ENCODE results near the gene DIP2B.

DIP2B gene

DNA sequence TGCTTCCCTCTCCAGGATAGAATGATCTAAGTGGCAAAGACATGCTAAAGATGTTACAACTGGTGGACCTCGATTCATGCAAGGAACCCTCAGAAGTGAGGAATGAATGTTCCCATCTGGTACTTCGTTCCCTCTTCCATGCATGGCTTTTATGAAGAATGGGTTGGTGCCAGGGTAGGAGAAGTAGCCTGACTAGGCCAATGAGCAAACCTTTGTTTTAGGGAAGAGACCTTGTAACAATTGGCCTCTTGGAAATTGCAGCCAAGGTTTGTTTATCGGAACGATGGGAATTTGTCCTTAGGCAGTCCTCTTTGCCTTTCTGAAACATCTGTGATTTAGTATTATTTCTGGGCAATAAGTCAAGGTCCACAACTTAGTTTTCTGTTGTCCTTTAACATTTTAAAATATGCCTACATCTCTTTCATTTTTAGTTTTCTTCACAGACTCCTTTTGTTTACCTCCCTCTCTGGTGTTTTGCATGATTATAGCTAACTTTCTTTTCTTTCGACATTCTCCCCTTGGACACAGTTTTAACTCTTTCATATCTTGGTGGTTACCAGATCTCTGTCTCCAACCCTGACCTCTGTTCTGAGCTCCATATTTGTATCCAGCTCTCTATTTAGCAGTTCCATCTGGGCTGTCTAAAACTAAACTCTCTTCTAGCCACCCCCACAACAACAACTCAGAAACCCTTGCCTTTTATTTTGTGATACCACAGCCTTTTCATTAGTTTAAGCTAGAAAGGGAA lies 70.0 kb downstream of the DIP2B start:
- DNase-seq (ENCODE audit: low spot score): peak; percentile 55

GRCh38 chr12:50579757-50580267 lies 75.0 kb downstream of the DIP2B start:
- DNase-seq (ENCODE audit: low spot score): no peak

DNA sequence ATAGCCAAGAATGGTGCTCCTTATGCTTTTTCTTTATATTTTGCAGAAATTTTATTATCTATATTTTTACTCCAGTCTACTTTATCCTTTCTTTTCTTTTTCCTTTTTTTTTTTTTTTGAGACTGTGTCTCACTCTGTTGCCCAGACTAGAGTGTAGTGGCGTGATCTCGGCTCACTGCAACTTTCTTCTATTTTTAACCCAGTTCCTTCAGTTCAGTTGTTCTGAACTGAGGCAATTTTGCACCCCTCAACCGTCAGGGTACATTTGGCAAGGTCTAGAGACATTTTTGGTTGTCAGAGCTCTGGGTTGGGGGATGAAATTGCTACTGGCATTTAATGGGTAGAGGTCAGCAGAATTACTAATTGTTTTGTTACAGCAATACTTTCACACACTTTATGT lies 75.7 kb downstream of the DIP2B start:
- no peak for DNase-seq (ENCODE audit: low spot score)

GRCh38 chr12:50581226-50582184 lies 76.7 kb downstream of the DIP2B start:
- no peak for DNase-seq (ENCODE audit: low spot score)

DNA sequence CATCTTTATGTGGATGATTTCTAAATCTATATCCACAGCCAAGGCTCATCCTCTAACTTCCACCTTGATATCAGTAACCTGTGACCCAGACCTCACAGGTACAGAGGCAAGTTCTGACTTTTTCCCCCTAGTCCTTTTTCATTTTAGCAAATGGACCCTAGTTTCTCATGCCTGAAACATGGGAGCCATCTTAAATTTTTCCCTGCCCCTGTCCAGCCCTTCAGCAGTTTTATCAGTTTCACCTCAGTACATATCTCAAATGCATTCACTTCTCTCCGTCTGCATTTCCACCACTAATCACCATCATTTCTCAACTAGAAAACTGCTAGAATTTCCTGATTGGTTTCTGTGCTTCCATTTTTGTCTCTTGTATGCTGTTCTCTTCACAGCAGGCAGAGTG lies 79.3 kb downstream of the DIP2B start:
- no peak for DNase-seq (ENCODE audit: low spot score)

- DNase-seq (ENCODE audit: low spot score): no peak
Observed at GRCh38 chr12:50589650-50590435, 85.1 kb downstream of the DIP2B start.

DNA sequence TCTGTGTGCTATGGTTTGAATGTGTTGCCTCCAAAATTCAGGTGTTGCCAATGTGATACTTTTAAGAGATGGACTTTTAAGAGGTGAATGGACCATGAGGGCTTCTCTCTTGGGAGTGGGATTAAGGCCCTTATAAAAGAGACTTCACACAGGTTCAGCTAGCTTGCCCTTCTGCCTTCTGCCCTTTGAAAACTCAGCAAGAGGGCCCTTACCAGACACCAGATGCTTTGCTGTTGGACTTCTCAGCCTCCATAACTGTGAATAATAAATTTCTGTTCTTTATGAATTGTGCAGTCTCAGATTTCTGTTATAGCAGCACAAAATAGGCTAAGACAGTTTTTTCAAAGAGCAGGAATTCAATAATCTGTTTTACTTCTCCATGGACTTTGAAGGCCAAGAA lies 86.1 kb downstream of the DIP2B start:
- no peak for DNase-seq (ENCODE audit: low spot score)

DNA sequence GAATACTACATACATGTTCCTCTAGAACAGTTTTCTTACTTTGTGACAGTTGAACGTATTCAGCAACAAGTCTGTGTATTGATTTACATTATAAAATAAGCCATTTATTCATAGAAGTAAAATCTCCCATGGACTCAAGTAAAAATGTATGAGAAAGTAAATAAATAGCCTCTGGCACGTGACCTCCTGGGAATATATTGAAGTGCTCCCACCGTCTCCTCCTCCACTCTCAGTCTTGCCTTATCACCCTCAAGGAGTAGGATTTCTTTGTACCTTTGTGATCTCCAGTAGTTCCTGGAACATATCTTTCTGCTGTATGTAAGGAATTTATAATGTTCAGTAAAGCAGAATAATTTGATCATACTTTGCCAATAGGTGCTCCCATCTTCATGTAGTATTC lies 90.9 kb downstream of the DIP2B start:
- no peak for DNase-seq (ENCODE audit: low spot score)

DNA sequence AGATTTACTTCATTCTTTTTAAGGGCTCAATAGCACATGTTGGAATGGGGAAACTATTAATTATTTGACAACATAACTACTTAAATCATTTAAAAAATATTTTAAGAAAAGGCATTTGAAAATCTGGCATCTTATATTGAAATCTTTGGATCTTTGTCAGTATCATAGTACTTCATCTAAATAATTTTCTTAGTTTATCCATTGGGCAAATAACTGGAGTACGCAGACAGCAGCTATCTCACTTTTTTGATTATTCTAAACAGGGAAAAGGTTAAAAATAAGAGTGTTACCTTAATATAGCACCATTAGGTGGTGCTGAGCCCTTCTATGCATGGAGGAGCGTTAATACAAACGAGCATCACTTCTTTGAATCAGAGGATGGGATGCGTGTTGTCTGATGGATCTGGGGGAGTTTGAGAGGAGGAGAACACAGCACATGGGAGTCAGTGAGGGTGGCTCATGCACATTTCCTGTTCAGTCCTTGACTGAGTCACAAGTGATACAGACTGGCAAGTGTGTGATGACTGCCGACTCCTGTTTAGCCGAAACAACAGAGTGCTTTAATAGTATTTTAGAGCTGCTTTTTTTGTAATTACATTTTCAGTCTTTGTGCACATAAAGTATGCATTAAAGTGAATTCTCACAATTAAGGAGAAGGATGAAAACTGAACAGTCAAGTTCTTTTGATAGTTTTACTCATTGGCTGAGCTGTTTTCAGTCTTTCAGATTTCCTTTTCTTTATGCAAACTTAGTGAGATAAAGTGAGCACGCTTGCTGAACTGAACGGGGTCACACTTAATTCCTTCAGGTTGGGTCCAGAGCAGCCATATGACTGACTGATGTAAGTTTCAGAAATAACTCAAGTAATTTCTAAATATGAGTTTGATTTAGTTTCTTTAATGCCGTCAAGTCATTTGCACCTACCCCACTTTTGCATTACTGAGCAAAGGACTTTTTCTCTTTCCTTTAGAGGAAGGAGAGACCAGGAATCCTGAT lies 92.7 kb downstream of the DIP2B start:
- DNase-seq (ENCODE audit: low spot score): no peak

DNA sequence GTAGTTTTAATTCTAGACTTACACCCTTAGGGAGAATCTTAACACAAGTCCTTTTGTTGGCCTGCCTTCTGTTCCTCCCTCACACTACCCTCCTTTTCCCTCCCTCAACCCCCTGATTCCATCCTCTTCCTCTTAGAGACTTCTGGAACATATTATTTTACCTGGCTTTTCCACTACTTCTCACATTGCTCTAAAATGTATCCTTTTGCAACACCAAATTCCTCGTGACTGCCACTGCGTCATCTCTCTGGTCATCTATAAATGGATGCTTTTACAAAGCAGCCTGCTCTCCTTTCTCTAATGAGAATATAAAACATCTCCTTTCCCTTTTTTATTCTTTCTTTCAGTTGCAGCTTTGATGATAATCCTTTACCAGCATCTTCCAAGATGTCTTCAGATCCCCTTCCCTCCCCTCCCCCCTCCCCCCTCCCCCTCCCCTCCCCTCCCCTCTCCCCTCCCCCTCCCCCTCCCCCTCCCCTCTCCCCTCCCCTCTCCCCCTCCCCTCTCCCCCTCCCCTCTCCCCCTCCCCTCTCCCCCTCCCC lies 93.6 kb downstream of the DIP2B start:
- DNase-seq (ENCODE audit: low spot score): no peak

DNA sequence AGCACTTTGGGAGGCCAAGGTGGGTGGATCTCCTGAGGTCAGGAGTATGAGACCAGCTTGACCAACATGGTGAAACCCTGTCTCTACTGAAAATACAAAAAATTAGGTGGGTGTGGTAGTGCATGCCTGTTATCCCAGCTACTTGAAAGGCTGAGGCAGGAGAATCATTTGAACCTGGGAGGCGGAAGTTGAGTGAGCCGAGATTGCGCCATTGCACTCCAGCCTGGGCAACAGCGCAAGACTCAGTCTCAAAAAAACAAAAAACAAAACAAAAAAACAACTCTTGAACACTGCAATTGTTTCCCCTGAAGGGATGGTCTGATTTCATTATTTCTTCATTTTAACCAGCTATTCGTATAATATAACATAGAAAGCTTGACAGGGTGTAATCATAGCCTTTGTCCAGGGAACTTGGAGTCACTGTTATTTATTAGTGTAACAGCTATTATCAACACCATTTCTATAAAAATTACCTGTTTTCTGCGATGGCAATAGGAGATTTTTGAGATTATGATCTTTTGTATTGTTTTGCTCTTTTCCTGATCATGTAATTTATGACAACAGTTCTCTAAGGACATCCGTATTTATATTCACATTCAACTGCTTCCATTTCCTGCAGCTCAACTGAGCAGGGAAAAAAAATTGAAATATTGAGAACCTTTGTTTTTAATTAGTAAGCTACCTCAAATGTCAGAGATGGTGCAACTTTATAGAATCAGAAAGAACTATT lies 94.7 kb downstream of the DIP2B start:
- DNase-seq (ENCODE audit: low spot score): no peak

DNA sequence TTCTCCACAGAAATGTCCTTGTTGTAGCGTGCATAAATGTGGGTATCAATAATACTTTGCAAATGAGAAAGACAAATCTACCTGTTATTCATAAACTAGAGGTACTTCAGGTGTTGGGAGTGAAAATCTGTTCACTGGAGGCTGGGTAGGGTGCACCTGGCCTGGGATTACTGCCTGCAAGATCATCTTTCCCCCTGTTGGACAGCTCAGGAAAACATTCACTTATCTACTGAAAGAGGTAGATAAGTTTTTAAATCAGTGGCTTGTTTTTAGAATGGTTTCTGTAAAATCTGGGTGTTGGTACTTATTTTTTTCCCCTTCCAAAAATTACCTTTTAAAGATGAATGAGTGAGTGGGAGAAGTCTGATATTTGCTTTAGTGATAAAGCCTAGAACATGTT lies 95.6 kb downstream of the DIP2B start:
- no peak for DNase-seq (ENCODE audit: low spot score)

- DNase-seq (ENCODE audit: low spot score): no peak
Observed at GRCh38 chr12:50603817-50604639, 99.2 kb downstream of the DIP2B start.

- no peak for DNase-seq (ENCODE audit: low spot score)
Observed at GRCh38 chr12:50604640-50604920, 99.8 kb downstream of the DIP2B start.

DNA sequence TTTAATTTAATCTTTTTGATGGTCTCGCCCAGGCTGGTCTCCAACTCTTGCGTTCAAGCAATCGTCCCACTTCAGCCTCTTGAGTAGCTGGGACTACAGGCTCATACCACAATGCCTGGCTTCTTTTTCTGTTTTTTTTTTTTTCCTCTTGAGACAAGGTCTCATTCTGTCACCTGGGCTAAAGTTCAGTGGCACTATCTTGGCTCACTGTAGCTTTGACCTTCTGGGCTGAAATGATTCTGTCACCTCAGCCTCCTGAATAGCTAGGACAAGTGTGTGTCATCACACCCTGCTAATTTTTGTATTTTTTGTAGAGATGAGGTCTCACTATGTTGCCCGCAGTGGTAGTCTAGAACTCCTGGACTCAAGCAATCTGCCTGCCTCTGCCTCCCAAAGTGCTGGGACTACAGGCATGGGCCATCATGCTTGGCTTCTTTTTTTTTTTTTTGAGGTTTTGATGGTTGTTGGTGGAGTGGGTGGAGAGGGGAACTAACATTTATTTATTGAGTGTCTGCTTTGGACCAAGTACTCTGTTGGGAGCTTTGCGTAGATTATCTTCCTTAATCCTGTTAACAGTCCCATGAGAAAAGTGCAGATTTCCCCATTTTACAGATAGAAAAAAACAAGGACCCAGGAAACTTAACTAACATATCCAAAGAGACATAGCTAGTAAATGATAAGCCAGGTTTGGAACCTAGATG lies 102.0 kb downstream of the DIP2B start:
- DNase-seq (ENCODE audit: low spot score): no peak

DNA sequence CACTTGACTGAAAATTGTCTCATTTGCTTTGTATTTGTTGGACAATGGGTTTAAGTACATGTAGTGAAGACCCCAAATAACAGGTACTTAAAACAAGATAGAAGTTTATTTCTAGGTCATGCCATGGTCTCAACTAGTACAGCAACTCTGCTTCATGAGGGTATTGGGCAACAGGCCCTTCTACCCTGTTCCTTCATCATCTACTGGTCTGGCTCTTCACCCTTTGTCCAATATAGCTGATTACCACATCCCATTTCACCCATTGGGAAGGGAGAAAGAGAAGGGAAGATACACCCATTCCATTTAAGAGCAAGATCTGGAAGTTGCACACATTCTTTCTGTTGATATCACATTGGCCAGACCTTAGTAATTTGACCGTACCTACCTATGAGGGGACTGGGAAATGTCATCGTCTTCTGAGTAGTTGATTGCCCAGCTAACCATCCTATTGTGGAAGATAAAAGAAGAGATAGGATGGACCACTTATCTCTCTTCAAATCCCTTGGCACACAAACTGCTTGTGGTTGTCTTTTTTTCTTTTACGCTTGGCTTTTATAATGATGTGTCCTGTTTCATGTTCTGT lies 104.6 kb downstream of the DIP2B start:
- no peak for DNase-seq (ENCODE audit: low spot score)

DNA sequence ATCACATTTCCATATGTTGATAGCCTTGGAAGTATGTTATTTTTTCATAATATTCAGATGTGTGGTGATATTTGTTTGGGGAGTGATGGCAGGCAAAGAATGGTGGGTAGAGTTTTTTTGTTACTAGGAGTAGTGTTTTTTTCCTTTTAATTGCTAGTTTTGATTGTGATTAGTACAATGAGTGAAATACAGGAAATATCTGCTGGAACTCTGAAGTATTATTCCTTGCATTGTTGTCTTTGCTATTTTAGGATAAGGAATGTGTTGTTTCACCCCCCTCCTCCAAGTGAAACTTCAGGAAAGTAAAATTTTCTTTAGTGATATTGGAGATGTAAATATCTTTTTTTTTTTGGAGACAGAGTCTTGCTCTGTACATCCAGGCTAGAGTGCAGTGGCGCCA lies 105.4 kb downstream of the DIP2B start:
- DNase-seq (ENCODE audit: low spot score): no peak

DNA sequence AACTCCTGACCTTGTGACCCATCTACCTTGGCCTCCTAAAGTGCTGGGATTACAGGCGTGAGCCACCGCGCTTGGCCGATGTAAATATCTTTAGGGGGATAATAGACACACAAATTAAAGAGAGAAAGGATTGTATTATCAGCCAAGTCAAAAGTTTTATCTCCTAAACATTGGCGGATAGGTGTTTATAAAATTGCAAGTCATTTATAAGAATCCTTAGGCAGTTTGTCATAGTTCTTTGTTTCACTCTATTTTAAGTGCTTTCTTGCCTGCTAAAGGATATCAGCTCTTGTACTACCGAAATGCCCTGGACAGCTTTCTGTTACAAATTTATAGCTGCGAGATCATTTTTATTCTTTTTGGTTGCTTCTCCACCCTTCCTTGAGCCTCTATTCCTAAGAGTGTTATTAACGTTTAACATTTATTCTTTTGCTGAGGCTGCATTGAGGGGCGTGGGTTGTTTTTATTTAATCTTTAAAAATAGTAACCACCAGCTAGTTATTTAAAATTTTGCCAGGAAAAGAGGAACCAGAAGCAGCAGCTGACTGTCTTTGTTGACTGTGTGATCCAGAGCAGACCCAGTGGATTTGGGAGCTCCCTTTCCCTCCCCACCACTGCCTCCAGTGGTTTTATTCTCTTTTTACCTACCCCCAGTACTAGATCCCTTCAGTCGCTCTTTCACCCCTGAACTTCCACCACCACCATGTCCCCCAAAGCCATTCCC lies 106.4 kb downstream of the DIP2B start:
- no peak for DNase-seq (ENCODE audit: low spot score)
